Measurements from ENCODE around the gene SIGLEC8. TPM values are rescaled to one million over a fixed set of nuclear protein-coding genes. Genes with fewer than 3 reads are reported as not detected.
"Not testable (repeated sequence)": the region's sequence is repeated elsewhere in the genome, so short reads cannot be mapped to it uniquely, and the experiment has no call there.

SIGLEC8 gene
- total RNA-seq, 1 donor from 2014 or later, result 0.13 TPM

- no peak overlapping the region for H3K4me3 Mint-ChIP-seq
- peaks cover 14% of the 10 kb centered on the region for H3K36me3 Mint-ChIP-seq (ENCODE audit: low read depth)
- H3K27ac Mint-ChIP-seq, result peak overlapping the region; percentile 62
- peaks cover 39% of the 10 kb centered on the region for H3K9me3 Mint-ChIP-seq
- H3K4me1 Mint-ChIP-seq (ENCODE audit: low read depth), result peaks cover 34% of the 10 kb centered on the region
- intact Hi-C loops (cut with micrococcal nuclease), result no loop called here
- DNase-seq (ENCODE audit: low spot score), result no peak
- H3K27me3 Mint-ChIP-seq (ENCODE audit: insufficient read depth), result peaks cover 10% of the 10 kb centered on the region
Measured at GRCh38 chr19:51450730-51451307, 7.4 kb downstream of the SIGLEC8 start.

GRCh38 chr19:51448411-51449016, 9.7 kb downstream of the SIGLEC8 start:
- H3K4me1 Mint-ChIP-seq (ENCODE audit: low read depth), result peaks cover 47% of the 10 kb centered on the region
- H3K4me3 Mint-ChIP-seq, result peak overlapping the region; percentile 74
- H3K9me3 Mint-ChIP-seq, result peaks cover 45% of the 10 kb centered on the region
- H3K27ac Mint-ChIP-seq, result peak overlapping the region; percentile 85
- H3K27me3 Mint-ChIP-seq (ENCODE audit: insufficient read depth), result peaks cover 11% of the 10 kb centered on the region
- DNase-seq (ENCODE audit: low spot score), result peak; percentile 11
- intact Hi-C loops (cut with micrococcal nuclease), result loop anchor here (1.0 kb wide), 1 partner anchor 8 kb away; no protein-coding TSS in a partner anchor
- H3K36me3 Mint-ChIP-seq (ENCODE audit: low read depth), result peaks cover 14% of the 10 kb centered on the region

GRCh38 chr19:51448011-51448410, 10.2 kb downstream of the SIGLEC8 start:
- peak overlapping the region; percentile 74 for H3K4me3 Mint-ChIP-seq
- H3K4me1 Mint-ChIP-seq (ENCODE audit: low read depth), result peaks cover 53% of the 10 kb centered on the region
- peak overlapping the region; percentile 85 for H3K27ac Mint-ChIP-seq
- H3K9me3 Mint-ChIP-seq, result peaks cover 45% of the 10 kb centered on the region
- DNase-seq (ENCODE audit: low spot score), result no peak
- H3K27me3 Mint-ChIP-seq (ENCODE audit: insufficient read depth), result peaks cover 11% of the 10 kb centered on the region
- intact Hi-C loops (cut with micrococcal nuclease), result loop anchor here (1.0 kb wide), 1 partner anchor 8 kb away; no protein-coding TSS in a partner anchor
- peaks cover 15% of the 10 kb centered on the region for H3K36me3 Mint-ChIP-seq (ENCODE audit: low read depth)

- DNase-seq (ENCODE audit: low spot score); intact Hi-C loops (cut with micrococcal nuclease): not testable (repeated sequence)
- H3K9me3 Mint-ChIP-seq, result peaks cover 45% of the 10 kb centered on the region
- peaks cover 58% of the 10 kb centered on the region for H3K4me1 Mint-ChIP-seq (ENCODE audit: low read depth)
- H3K36me3 Mint-ChIP-seq (ENCODE audit: low read depth), result peaks cover 16% of the 10 kb centered on the region
- H3K27ac Mint-ChIP-seq, result peak overlapping the region; percentile 34
- H3K27me3 Mint-ChIP-seq (ENCODE audit: insufficient read depth), result peaks cover 11% of the 10 kb centered on the region
- H3K4me3 Mint-ChIP-seq, result peak overlapping the region; percentile 72
Measured at GRCh38 chr19:51447510-51447909, 10.7 kb downstream of the SIGLEC8 start.

GRCh38 chr19:51441410-51442390, 16.6 kb downstream of the SIGLEC8 start:
- H3K9me3 Mint-ChIP-seq, result peaks cover 10% of the 10 kb centered on the region
- peaks cover 2% of the 10 kb centered on the region for H3K36me3 Mint-ChIP-seq (ENCODE audit: low read depth)
- H3K27ac Mint-ChIP-seq, result peak overlapping the region; percentile 95
- H3K4me1 Mint-ChIP-seq (ENCODE audit: low read depth), result peaks cover 76% of the 10 kb centered on the region
- H3K27me3 Mint-ChIP-seq (ENCODE audit: insufficient read depth), result peaks cover 19% of the 10 kb centered on the region
- intact Hi-C loops (cut with micrococcal nuclease), result loop anchor here (1.0 to 2.0 kb wide), 11 partner anchors 19 to 333 kb away; partner anchors contain the start of gene CTU1
- DNase-seq (ENCODE audit: low spot score), result peak; percentile 85
- H3K4me3 Mint-ChIP-seq, result peak overlapping the region; percentile 61

- peaks cover 27% of the 10 kb centered on the region for H3K27me3 Mint-ChIP-seq (ENCODE audit: insufficient read depth)
- H3K4me3 Mint-ChIP-seq, result peak overlapping the region; percentile 61
- peaks cover 77% of the 10 kb centered on the region for H3K4me1 Mint-ChIP-seq (ENCODE audit: low read depth)
- peak overlapping the region; percentile 95 for H3K27ac Mint-ChIP-seq
- H3K9me3 Mint-ChIP-seq, result peaks cover 6% of the 10 kb centered on the region
- intact Hi-C loops (cut with micrococcal nuclease), result loop anchor here (1.0 to 2.0 kb wide), 11 partner anchors 7 to 333 kb away; partner anchors contain the start of gene CTU1
- H3K36me3 Mint-ChIP-seq (ENCODE audit: low read depth), result peaks cover 2% of the 10 kb centered on the region
- no peak for DNase-seq (ENCODE audit: low spot score)
Measured at GRCh38 chr19:51440846-51441409, 17.3 kb downstream of the SIGLEC8 start.

- peaks cover 70% of the 10 kb centered on the region for H3K4me1 Mint-ChIP-seq (ENCODE audit: low read depth)
- intact Hi-C loops (cut with micrococcal nuclease), result loop anchor here (1.0 to 2.0 kb wide), 3 partner anchors 8 to 265 kb away; no protein-coding TSS in a partner anchor
- no peak for DNase-seq (ENCODE audit: low spot score)
- H3K4me3 Mint-ChIP-seq, result peak overlapping the region; percentile 61
- peak overlapping the region; percentile 95 for H3K27ac Mint-ChIP-seq
- H3K27me3 Mint-ChIP-seq (ENCODE audit: insufficient read depth), result peaks cover 30% of the 10 kb centered on the region
- peaks cover 2% of the 10 kb centered on the region for H3K36me3 Mint-ChIP-seq (ENCODE audit: low read depth)
- H3K9me3 Mint-ChIP-seq, result no peaks in the 10 kb centered on the region
Measured at GRCh38 chr19:51440052-51440451, 18.2 kb downstream of the SIGLEC8 start.

- no peaks in the 10 kb centered on the region for H3K9me3 Mint-ChIP-seq
- H3K4me1 Mint-ChIP-seq (ENCODE audit: low read depth), result peaks cover 68% of the 10 kb centered on the region
- peak; percentile 19 for DNase-seq (ENCODE audit: low spot score)
- H3K36me3 Mint-ChIP-seq (ENCODE audit: low read depth), result peaks cover 2% of the 10 kb centered on the region
- peaks cover 28% of the 10 kb centered on the region for H3K27me3 Mint-ChIP-seq (ENCODE audit: insufficient read depth)
- no peak overlapping the region for H3K27ac Mint-ChIP-seq
- no peak overlapping the region for H3K4me3 Mint-ChIP-seq
- intact Hi-C loops (cut with micrococcal nuclease), result loop anchor here (1.0 to 2.0 kb wide), 2 partner anchors 22 to 280 kb away; partner anchors contain the start of gene SIGLEC10
Measured at GRCh38 chr19:51439021-51439465, 19.2 kb downstream of the SIGLEC8 start.

- H3K9me3 Mint-ChIP-seq, result no peaks in the 10 kb centered on the region
- H3K4me1 Mint-ChIP-seq (ENCODE audit: low read depth), result peaks cover 27% of the 10 kb centered on the region
- H3K4me3 Mint-ChIP-seq, result no peak overlapping the region
- intact Hi-C loops (cut with micrococcal nuclease), result no loop called here
- no peaks in the 10 kb centered on the region for H3K36me3 Mint-ChIP-seq (ENCODE audit: low read depth)
- peaks cover 40% of the 10 kb centered on the region for H3K27me3 Mint-ChIP-seq (ENCODE audit: insufficient read depth)
- DNase-seq (ENCODE audit: low spot score), result no peak
- H3K27ac Mint-ChIP-seq, result no peak overlapping the region
Measured at GRCh38 chr19:51434456-51434855, 23.8 kb downstream of the SIGLEC8 start.

- no peaks in the 10 kb centered on the region for H3K9me3 Mint-ChIP-seq
- H3K27me3 Mint-ChIP-seq (ENCODE audit: insufficient read depth), result peaks cover 48% of the 10 kb centered on the region
- DNase-seq (ENCODE audit: low spot score), result no peak
- intact Hi-C loops (cut with micrococcal nuclease), result no loop called here
- H3K4me3 Mint-ChIP-seq, result no peak overlapping the region
- no peaks in the 10 kb centered on the region for H3K36me3 Mint-ChIP-seq (ENCODE audit: low read depth)
- H3K27ac Mint-ChIP-seq, result no peak overlapping the region
- peaks cover 13% of the 10 kb centered on the region for H3K4me1 Mint-ChIP-seq (ENCODE audit: low read depth)
Measured at GRCh38 chr19:51433043-51433442, 25.2 kb downstream of the SIGLEC8 start.

GRCh38 chr19:51431124-51431523, 27.1 kb downstream of the SIGLEC8 start:
- H3K36me3 Mint-ChIP-seq (ENCODE audit: low read depth), result no peaks in the 10 kb centered on the region
- no peak for DNase-seq (ENCODE audit: low spot score)
- H3K4me1 Mint-ChIP-seq (ENCODE audit: low read depth), result peaks cover 5% of the 10 kb centered on the region
- H3K27ac Mint-ChIP-seq, result no peak overlapping the region
- H3K9me3 Mint-ChIP-seq, result no peaks in the 10 kb centered on the region
- peaks cover 34% of the 10 kb centered on the region for H3K27me3 Mint-ChIP-seq (ENCODE audit: insufficient read depth)
- intact Hi-C loops (cut with micrococcal nuclease), result no loop called here
- no peak overlapping the region for H3K4me3 Mint-ChIP-seq

GRCh38 chr19:51430221-51430620, 28.0 kb downstream of the SIGLEC8 start:
- Mint-ChIP-seq H3K27ac (no peak overlapping the region), H3K27me3 (ENCODE audit: insufficient read depth) (peaks cover 27% of the 10 kb centered on the region), H3K9me3 (no peaks in the 10 kb centered on the region), H3K4me1 (ENCODE audit: low read depth) (peaks cover 5% of the 10 kb centered on the region), H3K36me3 (ENCODE audit: low read depth) (no peaks in the 10 kb centered on the region), H3K4me3 (no peak overlapping the region)
- no peak for DNase-seq (ENCODE audit: low spot score)
- intact Hi-C loops (cut with micrococcal nuclease), result no loop called here
